MM.1S (cell line): Measurements from ENCODE around the gene SOX9.

ENCODE experiments used
- CTCF ChIP-seq: fragments of 300-600 bp; sonication (generic); IDR thresholded peaks from 2 replicates; pipeline ENCODE4 v1.5.1; 2016; ENCODE audit warnings: antibody characterized with exemption, low read length, mixed read lengths
- EZH2phosphoT487 ChIP-seq: fragments of 300-600 bp; sonication (generic); IDR thresholded peaks from 2 replicates; pipeline ENCODE4 v1.6.1; 2018; ENCODE audit warnings: antibody characterized with exemption, low read length

- TF ChIP-seq EZH2phosphoT487 (no peak), CTCF (no peak)
Observed at GRCh38 chr17:72107100-72107499, 13.7 kb upstream of the SOX9 start.
